ENCODE results near the gene ME1.
"Not testable (repeated sequence)": the region's sequence is repeated elsewhere in the genome, so short reads cannot be mapped to it uniquely, and the experiment has no call there.

The ME1 gene

DNA sequence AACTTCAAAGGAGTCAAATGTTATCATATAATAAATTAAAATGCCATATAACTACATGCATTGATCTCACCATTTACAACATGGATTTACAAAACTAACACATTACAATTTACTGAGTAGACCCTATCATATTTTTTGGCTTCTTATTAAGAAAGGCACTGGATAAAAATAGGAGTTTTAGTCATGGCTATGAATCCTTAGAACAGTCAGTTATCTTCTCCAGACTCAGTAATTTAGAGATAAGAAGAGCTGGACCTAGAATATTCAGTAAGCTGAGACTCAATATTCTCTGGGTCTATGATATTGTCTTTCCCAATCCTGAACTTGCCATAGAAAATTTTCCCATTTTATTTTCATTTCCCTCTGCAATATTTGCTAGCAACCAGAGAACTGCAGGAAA lies 62.3 kb downstream of the ME1 start:
- DNase-seq = no peak
- intact Hi-C loops (cut with DNase I) = no loop called here

DNA sequence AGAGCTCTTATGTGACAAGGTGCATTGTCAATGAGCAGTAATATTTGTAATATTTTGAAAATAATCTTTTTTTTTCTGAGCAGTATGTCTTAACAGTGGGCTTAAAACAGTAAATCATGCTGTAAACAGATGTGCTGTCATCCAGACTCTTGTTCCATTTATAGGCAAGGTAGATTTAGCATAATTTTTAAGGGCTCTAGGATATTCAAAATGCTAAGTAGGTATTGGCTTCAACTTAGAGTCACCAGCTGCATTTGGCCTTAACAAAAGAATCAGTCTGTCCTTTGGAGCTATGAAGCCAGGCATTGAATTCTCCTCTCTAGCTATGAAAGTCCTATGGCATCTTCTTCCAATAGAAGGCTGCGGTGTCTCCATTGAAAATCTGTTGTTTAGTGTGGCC lies 63.7 kb downstream of the ME1 start:
- DNase-seq = no peak
- intact Hi-C loops (cut with DNase I) = no loop called here

DNA sequence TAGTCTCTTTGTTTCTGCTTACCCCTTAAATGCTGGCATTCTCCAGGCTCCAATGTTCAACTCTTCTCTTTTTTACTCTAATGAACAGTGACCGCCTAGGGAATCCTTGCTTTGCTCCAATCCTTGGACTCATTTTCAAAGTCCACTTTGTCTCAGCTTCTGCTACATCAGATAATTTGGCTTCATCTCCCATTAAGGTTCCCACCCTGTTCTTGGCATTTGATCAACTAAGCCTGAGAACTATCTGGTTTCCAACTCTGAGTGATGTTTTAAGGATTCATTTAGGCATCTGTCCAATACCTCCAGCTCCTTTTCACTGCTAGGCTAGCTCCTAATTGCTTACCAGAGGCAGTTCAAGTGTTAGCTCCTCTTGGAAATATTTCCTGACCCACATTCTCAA lies 64.9 kb downstream of the ME1 start:
- intact Hi-C loops (cut with DNase I) = no loop called here
- DNase-seq = peak in 7 of 42 donors; percentile 5 to 44 (median 30)

DNA sequence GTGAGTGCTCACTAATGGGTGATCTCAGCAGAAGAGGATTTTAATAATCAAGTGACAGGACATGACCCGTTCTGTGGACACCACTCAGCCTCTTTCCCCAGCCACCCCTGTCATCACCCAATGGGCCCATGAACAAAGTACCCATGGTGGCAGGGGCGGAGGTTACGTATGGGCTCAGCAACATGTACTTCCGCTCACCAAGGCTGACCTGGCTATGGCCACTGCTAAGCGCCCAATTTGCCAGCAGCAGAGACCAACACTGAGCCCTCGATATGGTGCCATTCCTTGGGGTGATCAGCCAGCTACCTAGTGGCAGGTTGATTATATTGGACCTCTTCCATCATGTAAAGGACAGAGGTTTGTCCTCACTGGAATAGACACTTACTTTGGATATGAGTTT lies 68.5 kb downstream of the ME1 start:
- intact Hi-C loops (cut with DNase I); DNase-seq: not testable (repeated sequence)

DNA sequence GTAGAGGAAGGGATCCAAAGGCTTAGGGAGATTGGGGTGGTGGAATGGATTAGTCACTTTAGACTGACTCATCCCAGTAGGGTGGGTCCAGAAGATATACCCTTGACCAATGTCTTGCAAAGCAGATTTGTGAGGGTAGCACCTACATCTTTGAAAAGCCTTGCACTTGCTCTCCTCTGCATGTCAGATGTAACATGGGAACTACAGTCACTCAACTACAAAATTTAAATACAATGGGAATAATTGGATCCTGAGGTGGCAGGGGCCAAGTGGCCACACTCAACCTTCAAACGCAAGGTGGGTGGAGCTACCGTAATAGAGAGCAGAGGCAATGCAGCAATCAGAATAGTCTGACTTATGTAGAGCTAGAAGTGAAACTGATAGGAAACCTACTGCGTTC lies 71.2 kb downstream of the ME1 start:
- intact Hi-C loops (cut with DNase I) = no loop called here
- DNase-seq = no peak

DNA sequence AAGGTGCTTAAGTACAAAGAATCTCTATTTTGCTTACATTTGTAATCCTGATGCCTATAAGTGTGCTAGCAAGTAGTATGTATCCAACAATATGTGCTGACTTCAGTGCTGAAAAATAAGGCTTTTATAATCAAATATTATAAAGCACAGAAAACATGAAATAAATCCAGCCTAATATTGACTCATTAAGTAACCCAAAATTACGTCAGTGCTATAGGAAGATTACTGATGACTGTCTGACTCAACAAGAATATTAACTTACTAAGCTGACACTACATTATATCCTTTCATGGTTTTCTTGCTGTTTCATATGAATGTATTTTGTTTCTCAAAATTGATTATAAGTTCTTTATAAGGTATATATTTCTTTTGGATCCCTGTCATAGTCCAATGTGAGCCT lies 76.1 kb downstream of the ME1 start:
- DNase-seq = no peak
- intact Hi-C loops (cut with DNase I) = no loop called here

DNA sequence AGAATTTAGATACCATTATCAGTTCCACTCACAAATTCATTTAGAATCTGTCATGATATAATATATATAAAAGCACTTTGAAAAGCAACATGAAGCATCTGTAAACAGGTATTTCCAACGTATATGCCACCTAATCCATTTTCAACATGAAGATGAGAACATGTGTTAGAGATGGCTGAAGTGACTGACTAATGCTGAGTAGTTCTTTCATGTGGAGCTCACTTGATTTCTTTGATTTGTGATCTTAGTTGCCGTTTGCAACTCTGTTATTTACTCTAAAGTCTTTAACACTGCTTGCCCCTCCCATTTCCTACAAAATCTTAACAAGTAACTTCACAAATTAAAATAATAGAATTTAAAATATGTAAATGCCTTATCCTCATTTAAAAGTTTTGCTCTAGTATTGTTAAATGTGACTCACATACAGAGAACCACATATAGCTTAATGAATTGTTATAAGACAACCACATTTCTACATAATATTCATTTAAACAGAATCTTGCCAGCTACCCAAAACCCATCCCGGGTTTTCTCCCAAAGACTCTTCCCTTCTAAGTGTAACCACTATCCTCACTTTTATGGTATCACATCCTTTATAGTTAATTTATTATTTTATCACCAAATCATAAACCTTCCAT lies 78.3 kb downstream of the ME1 start:
- no peak for DNase-seq
- intact Hi-C loops (cut with DNase I) = no loop called here

DNA sequence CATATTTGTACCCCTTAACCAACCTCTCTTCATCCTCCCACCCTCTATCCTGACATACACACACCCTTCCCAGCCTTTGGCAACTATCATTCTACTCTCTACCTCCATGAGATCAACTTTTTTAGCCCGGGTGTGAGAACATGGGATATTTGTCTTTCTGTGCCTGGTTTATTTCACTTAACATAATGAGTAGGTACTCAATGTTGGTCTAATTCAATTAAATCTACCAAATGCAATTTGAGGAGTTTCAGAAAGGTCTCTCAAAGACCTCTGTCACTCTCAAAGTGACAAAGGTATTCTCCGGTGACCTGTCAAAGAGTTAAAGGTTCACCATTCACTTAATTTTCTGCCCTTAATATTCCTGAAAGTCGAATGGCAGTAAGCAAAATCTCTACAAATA lies 87.7 kb downstream of the ME1 start:
- intact Hi-C loops (cut with DNase I) = no loop called here

DNA sequence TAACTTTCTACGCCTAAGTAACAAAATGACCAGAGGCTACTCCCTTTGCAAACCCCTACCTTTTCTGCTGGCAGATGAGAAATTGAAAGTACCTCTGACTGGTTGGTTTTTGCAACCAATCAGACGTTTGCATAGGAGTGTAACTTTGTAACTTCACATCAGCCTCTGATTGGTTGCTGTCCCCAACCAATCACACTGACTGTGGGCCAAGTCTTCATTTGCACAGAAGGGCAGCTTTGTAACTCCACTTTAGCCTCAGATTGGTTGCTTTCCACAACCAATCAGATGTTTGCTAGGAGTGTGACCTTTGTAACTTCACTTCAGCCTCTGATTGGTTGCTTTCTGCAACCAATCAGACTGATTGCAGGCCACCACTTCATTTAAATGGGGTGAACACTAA lies 89.1 kb downstream of the ME1 start:
- intact Hi-C loops (cut with DNase I) = no loop called here
- no peak for DNase-seq

More for the DNA sequence above, 87.7 kb downstream of the ME1 start:
- DNase-seq = no peak

DNA sequence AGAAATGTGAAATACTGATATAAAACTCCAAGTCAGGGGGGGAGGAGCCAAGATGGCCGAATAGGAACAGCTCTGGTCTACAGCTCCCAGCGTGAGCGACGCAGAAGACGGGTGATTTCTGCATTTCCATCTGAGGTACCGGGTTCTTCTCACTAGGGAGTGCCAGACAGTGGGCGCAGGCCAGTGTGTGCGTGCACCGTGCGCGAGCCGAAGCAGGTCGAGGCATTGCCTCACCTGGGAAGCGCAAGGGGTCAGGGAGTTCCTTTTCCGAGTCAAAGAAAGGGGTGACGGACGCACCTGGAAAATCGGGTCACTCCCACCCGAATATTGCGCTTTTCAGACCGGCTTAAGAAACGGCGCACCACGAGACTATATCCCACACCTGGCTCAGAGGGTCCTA lies 96.9 kb downstream of the ME1 start:
- intact Hi-C loops (cut with DNase I) = not testable (repeated sequence)

DNA sequence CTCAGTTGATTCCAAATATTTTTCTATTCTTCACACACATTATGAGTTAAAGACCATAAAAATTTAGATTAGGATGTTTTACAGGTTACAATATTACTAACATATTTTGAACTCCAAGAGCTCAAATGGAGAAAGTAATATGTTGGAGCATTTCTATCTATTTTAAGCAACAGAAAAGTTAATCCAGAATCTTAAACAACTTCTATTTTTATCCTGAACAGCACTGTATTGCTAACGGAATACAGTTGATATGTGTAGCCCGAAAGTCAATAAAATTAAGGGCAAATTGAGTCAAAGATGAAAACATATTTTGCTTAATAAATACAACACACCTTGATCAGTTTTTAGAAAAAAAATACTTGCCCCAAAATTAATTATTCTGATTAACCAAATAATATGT lies 97.4 kb downstream of the ME1 start:
- DNase-seq = no peak
- intact Hi-C loops (cut with DNase I) = no loop called here

More for the DNA sequence above, 96.9 kb downstream of the ME1 start:
- DNase-seq = not testable (repeated sequence)

DNA sequence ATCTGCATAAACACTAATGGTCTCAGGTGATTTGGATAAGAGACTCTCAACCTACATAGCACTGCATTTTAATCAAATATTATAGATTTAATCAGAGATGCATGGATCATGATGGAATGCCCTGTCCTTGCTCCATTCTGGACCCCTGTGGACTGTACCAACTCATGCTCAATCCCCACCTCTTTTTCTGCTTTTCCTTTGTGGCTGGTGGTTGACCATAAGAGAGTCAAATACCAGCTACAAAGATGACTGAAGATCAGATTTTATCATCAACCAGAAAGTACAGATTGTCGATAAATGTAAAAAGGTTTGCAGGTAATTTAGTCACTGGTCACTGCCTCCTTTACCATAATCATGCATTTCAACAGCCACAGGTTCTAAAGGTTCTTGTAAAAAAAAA lies 116.2 kb downstream of the ME1 start:
- DNase-seq = no peak
- intact Hi-C loops (cut with DNase I) = no loop called here

DNA sequence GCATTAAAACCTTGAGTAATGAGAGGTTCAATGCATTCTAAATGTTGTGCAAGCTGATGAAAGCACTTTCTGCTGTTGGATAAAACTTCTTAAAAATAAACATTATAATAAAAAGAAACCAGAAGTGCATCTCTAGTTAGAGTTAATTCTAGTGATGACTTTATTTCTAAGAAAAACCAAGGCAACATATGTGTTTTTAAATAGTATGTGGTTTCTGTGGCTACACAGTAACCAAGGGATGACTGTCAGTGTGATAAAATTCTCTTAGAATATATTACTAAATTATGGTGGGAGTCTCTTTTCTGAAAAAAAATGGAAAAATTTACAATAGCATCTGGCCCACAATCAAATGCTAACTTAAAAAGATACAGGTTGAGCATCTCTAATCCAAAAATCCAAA lies 117.0 kb downstream of the ME1 start:
- intact Hi-C loops (cut with DNase I) = no loop called here
- DNase-seq = no peak

DNA sequence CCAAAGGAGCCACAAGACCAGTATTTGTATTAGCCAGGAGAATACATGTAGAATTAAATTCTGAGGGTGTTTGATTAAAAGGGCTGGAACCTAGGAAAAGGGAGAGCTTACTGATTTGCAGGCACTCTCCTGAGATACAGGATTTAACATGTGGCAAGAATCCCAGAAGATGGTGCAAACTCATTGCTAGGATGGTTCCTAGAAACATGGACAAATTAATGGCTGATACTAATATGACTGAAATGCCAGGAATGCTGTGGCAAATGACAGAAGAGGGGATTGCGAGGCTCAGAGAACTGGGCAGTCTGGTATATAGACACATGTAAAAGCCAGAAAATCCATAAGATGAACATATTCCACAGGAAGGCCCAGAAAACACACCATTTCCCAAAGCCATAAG lies 119.6 kb downstream of the ME1 start:
- DNase-seq = no peak
- intact Hi-C loops (cut with DNase I) = no loop called here

DNA sequence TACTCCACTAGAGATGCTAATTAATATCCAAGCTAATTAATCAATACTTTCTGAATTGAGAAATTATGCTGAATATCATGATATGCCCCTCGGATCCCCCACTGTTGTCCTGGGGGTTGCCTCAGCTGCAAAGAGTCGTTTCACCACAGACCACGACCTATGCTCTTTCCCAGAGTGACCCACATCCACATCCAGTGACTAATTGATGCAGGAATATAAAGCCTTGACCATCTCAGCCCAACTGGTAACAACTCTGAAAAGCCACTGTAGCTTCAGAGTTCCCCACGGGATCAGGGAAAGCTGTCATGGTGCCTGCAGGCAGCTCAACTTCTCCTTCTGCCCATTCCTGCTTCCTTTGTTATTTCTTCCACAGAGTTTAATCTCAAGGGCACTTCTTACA lies 120.8 kb downstream of the ME1 start:
- no peak for DNase-seq
- intact Hi-C loops (cut with DNase I) = no loop called here

DNA sequence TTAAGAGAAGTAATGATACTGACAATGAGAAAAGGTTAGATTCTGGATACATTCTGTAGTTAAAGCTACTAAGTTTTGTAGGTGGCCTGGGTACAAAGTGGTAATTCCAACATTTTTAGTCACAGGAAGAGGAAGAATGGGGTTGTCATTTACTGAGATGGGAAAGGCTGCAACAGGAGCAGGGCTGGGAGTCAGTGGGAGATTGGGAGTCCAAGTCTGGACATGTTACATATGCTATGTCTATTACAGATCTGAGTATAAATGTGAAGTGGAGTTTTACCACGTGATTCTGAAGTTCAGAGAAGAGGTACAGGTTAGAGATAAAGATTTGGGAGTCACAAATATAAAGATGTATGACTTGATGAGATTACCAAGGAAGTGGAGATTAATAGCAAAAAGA lies 121.5 kb downstream of the ME1 start:
- intact Hi-C loops (cut with DNase I) = no loop called here
- DNase-seq = no peak

DNA sequence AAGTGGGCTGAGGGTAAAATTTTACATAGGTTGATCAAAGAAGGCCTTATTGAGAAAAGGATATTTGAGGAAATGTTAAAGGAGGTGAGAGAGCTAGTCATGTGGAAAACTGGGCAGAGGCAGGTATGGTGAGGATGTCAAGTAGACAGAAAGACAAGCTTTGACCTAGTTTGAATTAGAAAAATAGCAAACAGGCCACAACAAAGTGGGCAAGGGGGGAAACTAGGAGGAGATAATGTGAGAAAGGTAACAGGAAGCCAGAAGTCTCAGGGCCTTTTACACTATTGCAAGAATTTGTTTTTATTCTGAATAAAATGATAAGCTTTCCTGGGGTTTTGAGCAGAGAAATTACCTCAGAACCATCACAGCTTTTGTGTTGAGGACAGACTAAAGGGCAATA lies 122.0 kb downstream of the ME1 start:
- no peak for DNase-seq
- intact Hi-C loops (cut with DNase I) = no loop called here

DNA sequence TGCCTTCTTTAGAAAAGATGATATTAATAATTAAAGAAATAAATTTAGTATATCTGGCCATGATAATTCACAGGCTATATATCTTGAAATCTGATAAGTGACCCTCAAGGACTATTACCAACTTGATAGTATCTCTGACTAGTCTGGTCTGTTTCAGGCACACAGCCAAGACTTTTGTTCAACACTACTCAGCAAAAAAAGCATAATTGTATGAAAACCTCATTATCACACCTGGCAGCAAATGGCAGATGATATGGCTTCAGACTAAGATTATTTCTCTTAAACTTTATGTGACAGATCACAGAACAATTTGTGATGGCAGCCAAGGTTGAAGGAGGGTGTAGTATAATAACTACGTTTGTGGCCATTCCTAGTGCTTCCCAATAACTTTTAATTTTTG lies 123.0 kb downstream of the ME1 start:
- no peak for DNase-seq
- intact Hi-C loops (cut with DNase I) = no loop called here

DNA sequence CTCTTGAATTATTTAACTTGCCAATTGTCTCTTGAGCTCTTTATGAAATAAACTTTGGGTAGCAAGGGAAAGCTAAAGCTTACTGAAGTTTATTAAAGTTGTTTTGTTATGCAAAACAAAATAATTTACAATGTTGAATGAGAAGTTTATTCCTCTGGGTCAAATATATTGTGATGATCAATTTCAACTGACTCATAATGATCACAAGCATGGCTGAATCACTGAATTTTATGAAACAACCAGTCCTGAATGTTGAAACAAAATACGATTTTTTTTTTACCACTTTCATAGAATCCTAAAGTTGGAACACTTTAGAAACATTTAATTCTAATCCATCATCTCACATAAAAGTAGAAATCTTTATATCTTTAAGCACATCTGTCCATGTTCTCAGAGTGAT lies 127.4 kb downstream of the ME1 start:
- intact Hi-C loops (cut with DNase I) = no loop called here
- no peak for DNase-seq

DNA sequence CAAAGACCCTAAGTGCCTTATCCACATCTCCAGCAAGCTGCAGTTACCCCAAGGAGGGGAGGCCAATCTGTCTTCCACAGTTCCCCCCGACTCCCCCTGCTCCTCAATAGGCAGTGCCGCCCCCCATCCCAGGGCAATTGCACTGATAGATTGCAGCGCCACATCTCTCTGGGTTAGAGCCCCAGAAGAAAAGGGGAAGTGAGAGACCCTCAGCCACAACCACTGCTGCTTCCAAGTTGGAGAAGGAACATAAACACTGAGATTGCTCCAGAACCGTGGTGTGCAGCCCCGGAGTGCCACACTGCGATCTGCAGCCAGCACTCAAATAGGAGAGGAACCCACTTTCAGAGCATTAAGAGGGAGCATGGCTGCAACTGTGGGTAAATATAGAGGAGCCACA lies 136.2 kb downstream of the ME1 start:
- intact Hi-C loops (cut with DNase I) = no loop called here
- no peak for DNase-seq

DNA sequence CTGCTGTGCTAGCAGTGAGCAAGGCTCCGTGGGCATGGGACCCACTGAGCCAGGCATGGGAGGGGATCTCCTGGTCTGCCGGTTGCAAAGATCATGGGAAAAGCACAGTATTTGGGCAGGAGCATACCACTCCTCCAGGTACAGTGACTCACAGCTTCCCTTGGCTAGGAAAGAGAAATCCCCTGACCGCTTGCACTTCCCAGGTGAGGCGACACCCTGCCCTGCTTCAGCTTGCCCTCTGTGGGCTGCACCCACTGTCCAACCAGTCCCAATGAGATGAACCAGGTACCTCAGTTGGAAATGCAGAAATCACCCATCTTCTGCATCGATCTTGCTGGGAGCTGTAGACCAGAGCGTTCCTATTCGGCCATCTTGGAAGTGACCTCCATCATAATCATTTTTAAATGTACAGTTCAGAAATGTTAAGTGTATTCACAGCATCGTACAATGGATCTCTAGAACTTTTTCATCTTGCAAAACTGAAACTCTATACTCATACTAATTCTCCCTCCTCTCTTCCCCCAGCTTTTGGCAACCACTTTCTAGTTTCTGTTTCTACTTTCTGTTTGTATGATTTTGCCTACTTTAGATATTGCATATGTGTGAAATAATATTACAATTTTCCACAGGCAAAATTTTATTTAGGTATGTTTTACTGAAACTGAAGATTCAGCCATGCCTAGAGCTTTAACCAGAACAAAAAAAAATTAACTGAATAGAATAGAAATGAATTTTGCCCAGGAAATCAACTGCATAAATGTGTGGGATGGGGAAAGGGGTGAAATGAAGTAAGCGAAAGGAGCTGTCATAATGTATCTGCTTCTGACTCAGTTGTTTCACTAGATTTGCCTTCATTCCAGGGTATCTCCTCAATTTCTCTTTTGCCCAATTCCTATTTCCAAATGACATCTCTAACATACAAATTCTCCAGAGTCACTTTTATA lies 137.7 kb downstream of the ME1 start:
- intact Hi-C loops (cut with DNase I) = no loop called here
- no peak for DNase-seq

Data from head of caudate nucleus (tissue), 42 donors.